DND-41 (cell line): ENCODE data around the gene TMEM253.

ENCODE experiments used
- ATAC-seq: fragments of 200-7000 bp; cut with Tn5 transposase; 3 replicates; pipeline ENCODE4 v1.9.1; 2021; ENCODE audit warnings: low read depth; ENCODE audit not compliant: insufficient read depth
- DNase-seq: peaks from one replicate; pipeline ENCODE4 v3.0.0-alpha.2; 2020
- H2AFZ ChIP-seq: 2 replicates; pipeline ENCODE4 v1.6.0; 2012; ENCODE audit warnings: low read depth, low read length
- H3K27ac ChIP-seq: 2 replicates; pipeline ENCODE4 v1.5.1; 2012; ENCODE audit warnings: low read length, inconsistent platforms
- H3K27me3 ChIP-seq: fragments of 200-600 bp; sonication (generic); 2 replicates; pipeline ENCODE4 v1.6.0; 2012; ENCODE audit warnings: low read length, mild to moderate bottlenecking, inconsistent platforms; ENCODE audit not compliant: insufficient read depth, poor library complexity
- H3K36me3 ChIP-seq: 2 replicates; pipeline ENCODE4 v1.5.1; 2012; ENCODE audit warnings: low read length, inconsistent platforms; ENCODE audit not compliant: insufficient read depth
- H3K4me1 ChIP-seq: 2 replicates; pipeline ENCODE4 v1.5.1; 2012; ENCODE audit warnings: mild to moderate bottlenecking, low read length; ENCODE audit not compliant: insufficient read depth
- H3K4me2 ChIP-seq: 2 replicates; pipeline ENCODE4 v1.6.0; 2012; ENCODE audit warnings: mild to moderate bottlenecking, moderate library complexity, low read length, inconsistent platforms; ENCODE audit not compliant: insufficient read depth
- H3K4me3 ChIP-seq, 2 experiments: fragments of 200-600 bp in 1 of 2; shearing (Covaris generic) in 1 of 2; 2 replicates each; pipeline ENCODE4 v1.5.1; 2012 to 2016; ENCODE audit warnings: inconsistent platforms in 2 of 2, low read length in 2 of 2, mild to moderate bottlenecking in 2 of 2, low read depth in 1 of 2, moderate library complexity in 1 of 2
- H3K79me2 ChIP-seq: 2 replicates; pipeline ENCODE4 v1.6.0; 2012; ENCODE audit warnings: low read length, inconsistent platforms; ENCODE audit not compliant: insufficient read depth
- H3K9ac ChIP-seq: 2 replicates; pipeline ENCODE4 v1.6.0; 2012; ENCODE audit warnings: low read depth, mild to moderate bottlenecking, inconsistent platforms, low read length, moderate library complexity
- H3K9me3 ChIP-seq: 2 replicates; pipeline ENCODE4 v1.5.1; 2012; ENCODE audit warnings: low read length, moderate library complexity, mild to moderate bottlenecking, inconsistent platforms; ENCODE audit not compliant: insufficient read depth, severe bottlenecking
- H4K20me1 ChIP-seq: 2 replicates; pipeline ENCODE4 v1.6.0; 2012; ENCODE audit warnings: low read length; ENCODE audit not compliant: insufficient read depth
- EZH2 ChIP-seq: IDR thresholded peaks from 3 replicates; pipeline ENCODE4 v1.6.1; 2012; ENCODE audit warnings: borderline replicate concordance, low read depth, mild to moderate bottlenecking, moderate library complexity, low read length, inconsistent platforms; ENCODE audit not compliant: severe bottlenecking
- TF ChIP-seq, protein P1 (sequence below): IDR thresholded peaks from 2 replicates; pipeline ENCODE4 v1.5.1; 2012; ENCODE audit warnings: borderline replicate concordance, low read length, moderate library complexity, mild to moderate bottlenecking; ENCODE audit not compliant: poor library complexity, severe bottlenecking; ENCODE audit errors: extremely low read depth

TMEM253 gene

GRCh38 chr14:21100931-21101330, at the start of gene TMEM253:
Gene TMEM253 (plus strand): TSS chr14:21101066. CDS start chr14:21101344, 278 bp downstream.
- Histone ChIP-seq H4K20me1 (no peaks in the 10 kb centered on the region), H3K27me3 (no peaks in the 10 kb centered on the region), H2AFZ (no peak within 1 kb of the TSS), H3K27ac (no peak within 1 kb of the TSS), H3K4me2 (peak within 1 kb of the TSS; percentile 92), H3K4me1 (peaks cover 62% of the 10 kb centered on the region), H3K36me3 (no peaks in the 10 kb centered on the region), H3K79me2 (peaks cover 25% of the 10 kb centered on the region), H3K9ac (peak within 1 kb of the TSS; percentile 85; the same call in 1 of the 2 replicates), H3K9me3 (no peaks in the 10 kb centered on the region), H3K4me3 (no peak within 1 kb of the TSS)
- DNase-seq (no peak), ATAC-seq (no peak)
- TF ChIP-seq, protein P1, sequence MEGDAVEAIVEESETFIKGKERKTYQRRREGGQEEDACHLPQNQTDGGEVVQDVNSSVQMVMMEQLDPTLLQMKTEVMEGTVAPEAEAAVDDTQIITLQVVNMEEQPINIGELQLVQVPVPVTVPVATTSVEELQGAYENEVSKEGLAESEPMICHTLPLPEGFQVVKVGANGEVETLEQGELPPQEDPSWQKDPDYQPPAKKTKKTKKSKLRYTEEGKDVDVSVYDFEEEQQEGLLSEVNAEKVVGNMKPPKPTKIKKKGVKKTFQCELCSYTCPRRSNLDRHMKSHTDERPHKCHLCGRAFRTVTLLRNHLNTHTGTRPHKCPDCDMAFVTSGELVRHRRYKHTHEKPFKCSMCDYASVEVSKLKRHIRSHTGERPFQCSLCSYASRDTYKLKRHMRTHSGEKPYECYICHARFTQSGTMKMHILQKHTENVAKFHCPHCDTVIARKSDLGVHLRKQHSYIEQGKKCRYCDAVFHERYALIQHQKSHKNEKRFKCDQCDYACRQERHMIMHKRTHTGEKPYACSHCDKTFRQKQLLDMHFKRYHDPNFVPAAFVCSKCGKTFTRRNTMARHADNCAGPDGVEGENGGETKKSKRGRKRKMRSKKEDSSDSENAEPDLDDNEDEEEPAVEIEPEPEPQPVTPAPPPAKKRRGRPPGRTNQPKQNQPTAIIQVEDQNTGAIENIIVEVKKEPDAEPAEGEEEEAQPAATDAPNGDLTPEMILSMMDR = no peak
- TF ChIP-seq EZH2 = no peak

GRCh38 chr14:21053184-21054122, 47.4 kb upstream of the TMEM253 start:
- no peak overlapping the region for H3K27ac ChIP-seq
- H3K79me2 ChIP-seq = no peaks in the 10 kb centered on the region
- no peaks in the 10 kb centered on the region for H4K20me1 ChIP-seq
- no peak for ATAC-seq
- no peak overlapping the region for H2AFZ ChIP-seq
- no peak overlapping the region for H3K4me2 ChIP-seq
- H3K9me3 ChIP-seq = no peaks in the 10 kb centered on the region
- TF ChIP-seq EZH2 = no peak
- TF ChIP-seq, protein P1 = no peak
- peaks cover 28% of the 10 kb centered on the region for H3K27me3 ChIP-seq
- H3K36me3 ChIP-seq = no peaks in the 10 kb centered on the region
- no peaks in the 10 kb centered on the region for H3K4me1 ChIP-seq
- H3K9ac ChIP-seq = no peak overlapping the region
- no peak overlapping the region for H3K4me3 ChIP-seq
- no peak for DNase-seq

GRCh38 chr14:21054123-21054767, 46.6 kb upstream of the TMEM253 start:
- TF ChIP-seq EZH2 = no peak
- TF ChIP-seq, protein P1 = no peak
- H3K4me2 ChIP-seq = no peak overlapping the region
- DNase-seq = no peak
- no peaks in the 10 kb centered on the region for H3K4me1 ChIP-seq
- H2AFZ ChIP-seq = no peak overlapping the region
- H3K9me3 ChIP-seq = no peaks in the 10 kb centered on the region
- no peak overlapping the region for H3K27ac ChIP-seq
- ATAC-seq = no peak
- H3K9ac ChIP-seq = no peak overlapping the region
- H3K4me3 ChIP-seq = no peak overlapping the region
- H3K27me3 ChIP-seq = peaks cover 25% of the 10 kb centered on the region
- no peaks in the 10 kb centered on the region for H3K36me3 ChIP-seq
- H4K20me1 ChIP-seq = no peaks in the 10 kb centered on the region
- no peaks in the 10 kb centered on the region for H3K79me2 ChIP-seq
